Natural killer cell (primary cell): Measurements from ENCODE around the gene CAMTA1. TPM values are rescaled to one million over a fixed set of nuclear protein-coding genes. Genes with fewer than 3 reads are reported as not detected.

Experiments used
- ATAC-seq, 3 donors: fragments of 150-1000 bp in 2 of 3; fragments of 200-7000 bp in 1 of 3; cut with Tn5 transposase; 1 replicate in 1 of 3; 2 replicates in 2 of 3; pipeline ENCODE4 v1.10.0; 2021; ENCODE audit warnings: mild to moderate bottlenecking in 2 of 3, moderate library complexity in 2 of 3
- DNase-seq, 2 donors: peaks; one replicate each; pipeline versions ENCODE4 v3.0.0 to v3.0.0-alpha.2; 2013 to 2021; ENCODE audit warnings: mixed read lengths in 1 of 2
- H3K27ac ChIP-seq: one replicate; pipeline ENCODE4 v1.5.1; 2013; ENCODE audit warnings: mild to moderate bottlenecking, low read length
- H3K27me3 ChIP-seq: one replicate; pipeline ENCODE4 v1.6.1; 2013; ENCODE audit warnings: low read length; ENCODE audit not compliant: control insufficient read depth, insufficient read depth
- H3K36me3 ChIP-seq: one replicate; pipeline ENCODE4 v1.6.1; 2013; ENCODE audit warnings: low read length; ENCODE audit not compliant: control insufficient read depth, insufficient read depth
- H3K4me1 ChIP-seq: one replicate; pipeline ENCODE4 v1.6.1; 2013; ENCODE audit warnings: low read length; ENCODE audit not compliant: control insufficient read depth, insufficient read depth
- H3K4me3 ChIP-seq: one replicate; pipeline ENCODE4 v1.5.1; 2013; ENCODE audit warnings: low read length
- H3K9me3 ChIP-seq: one replicate; pipeline ENCODE4 v1.6.1; 2013; ENCODE audit warnings: low read length; ENCODE audit not compliant: control insufficient read depth, insufficient read depth
- H3K27ac Mint-ChIP-seq, 2 donors: one replicate each; pipeline ENCODE4 v1.8.0; 2022; ENCODE audit warnings: mild to moderate bottlenecking in 2 of 2, mixed read lengths in 2 of 2, moderate library complexity in 1 of 2
- H3K27me3 Mint-ChIP-seq, 2 donors: one replicate each; pipeline ENCODE4 v1.8.0; 2022; ENCODE audit warnings: low read depth in 2 of 2, mixed read lengths in 2 of 2
- H3K36me3 Mint-ChIP-seq: one replicate; pipeline ENCODE4 v1.8.0; 2022; ENCODE audit warnings: mixed read lengths
- H3K4me1 Mint-ChIP-seq, 2 donors: one replicate each; pipeline ENCODE4 v1.8.0; 2022; ENCODE audit warnings: mixed read lengths in 2 of 2
- H3K4me3 Mint-ChIP-seq: one replicate; pipeline ENCODE4 v1.8.0; 2022; ENCODE audit warnings: mild to moderate bottlenecking, moderate library complexity, mixed read lengths
- H3K9me3 Mint-ChIP-seq, 2 donors: one replicate each; pipeline ENCODE4 v1.8.0; 2022; ENCODE audit warnings: mixed read lengths in 2 of 2
- CTCF ChIP-seq: fragments of 200-600 bp; IDR thresholded peaks from one replicate; pipeline ENCODE4 v1.8.0; 2022; ENCODE audit warnings: antibody characterized with exemption
- WGBS: methylation state at CpG from one replicate; pipeline ENCODE4 v1.1.7; 2013; ENCODE audit warnings: missing lambda C conversion rate; ENCODE audit not compliant: insufficient coverage; 5-methylcytosine and 5-hydroxymethylcytosine counted together
- intact Hi-C: fragments of 100-400 bp; cut with micrococcal nuclease; formaldehyde crosslinking; loops from one replicate; pipeline ENCODE4 v1.14.2; 2022
- total RNA-seq, 4 donors: library from RNA; stranded (reverse); fragments of 120-200 nt in 1 of 4; gene quantifications; one replicate each; pipeline versions ENCODE4 v1.2.3 to v1.2.4, GENCODE V29; 2013 to 2022

The CAMTA1 gene
- total RNA-seq, 3 donors from 2014 or later (not counting 1 experiment from before 2014, with no cell fraction given), result 40.6 to 53.3 (median 44.9) TPM

GRCh38 chr1:7404046-7404742, 618.9 kb downstream of the CAMTA1 start:
- 88% methylated on average over 18 of the region's 18 CpGs for WGBS
- H3K27me3 Mint-ChIP-seq, result peaks cover 19 to 39% of the 10 kb centered on the region in 2 donors

GRCh38 chr1:7405844-7406500, 620.7 kb downstream of the CAMTA1 start:
- Mint-ChIP-seq H3K9me3 (no peaks in the 10 kb centered on the region), H3K36me3 (no peaks in the 10 kb centered on the region), H3K27me3 (peaks cover 12 to 22% of the 10 kb centered on the region in 2 donors), H3K4me1 (no peaks in the 10 kb centered on the region), H3K27ac (no peak overlapping the region), H3K4me3 (no peak overlapping the region)
- Histone ChIP-seq H3K4me1 (no peaks in the 10 kb centered on the region), H3K36me3 (no peaks in the 10 kb centered on the region), H3K4me3 (no peak overlapping the region), H3K27me3 (no peaks in the 10 kb centered on the region), H3K9me3 (no peaks in the 10 kb centered on the region), H3K27ac (no peak overlapping the region)
- TF ChIP-seq CTCF, result no peak
- WGBS, result 84% methylated on average over 9 of the region's 9 CpGs
- DNase-seq (no peak), ATAC-seq (no peak)
- intact Hi-C loops, result no loop called here

More at GRCh38 chr1:7404046-7404742, 618.9 kb downstream of the CAMTA1 start:
- Histone ChIP-seq H3K9me3 (no peaks in the 10 kb centered on the region), H3K36me3 (no peaks in the 10 kb centered on the region), H3K27ac (no peak overlapping the region), H3K4me1 (no peaks in the 10 kb centered on the region), H3K27me3 (peaks cover 2% of the 10 kb centered on the region), H3K4me3 (no peak overlapping the region)
- Mint-ChIP-seq H3K9me3 (no peaks in the 10 kb centered on the region), H3K27ac (no peak overlapping the region), H3K4me3 (no peak overlapping the region), H3K4me1 (no peaks in the 10 kb centered on the region), H3K36me3 (no peaks in the 10 kb centered on the region)
- DNase-seq (no peak), ATAC-seq (no peak)
- no peak for TF ChIP-seq CTCF
- intact Hi-C loops, result no loop called here

- DNase-seq, result no peak
- intact Hi-C loops, result no loop called here
- Histone ChIP-seq H3K4me1 (no peaks in the 10 kb centered on the region), H3K27ac (no peak overlapping the region), H3K27me3 (no peaks in the 10 kb centered on the region), H3K36me3 (no peaks in the 10 kb centered on the region), H3K9me3 (no peaks in the 10 kb centered on the region), H3K4me3 (no peak overlapping the region)
- no peak overlapping the region for H3K27ac Mint-ChIP-seq
- H3K27me3 Mint-ChIP-seq, result peaks cover 6 to 13% of the 10 kb centered on the region in 2 donors
- TF ChIP-seq CTCF, result no peak
- H3K36me3 Mint-ChIP-seq, result no peaks in the 10 kb centered on the region
- no peak for ATAC-seq
- no peaks in the 10 kb centered on the region for H3K4me1 Mint-ChIP-seq
- 88% methylated on average over 18 of the region's 18 CpGs for WGBS
- H3K9me3 Mint-ChIP-seq, result no peaks in the 10 kb centered on the region
- no peak overlapping the region for H3K4me3 Mint-ChIP-seq
Observed at GRCh38 chr1:7406641-7407543, 621.6 kb downstream of the CAMTA1 start.
